Glomerular visceral epithelial cell (primary cell): Measurements from ENCODE around the gene HABP2.

Experiments
- DNase-seq: peaks from one replicate; pipeline ENCODE4 v3.0.0-alpha.2; 2016; ENCODE audit errors: extremely low spot score

HABP2 gene

DNA sequence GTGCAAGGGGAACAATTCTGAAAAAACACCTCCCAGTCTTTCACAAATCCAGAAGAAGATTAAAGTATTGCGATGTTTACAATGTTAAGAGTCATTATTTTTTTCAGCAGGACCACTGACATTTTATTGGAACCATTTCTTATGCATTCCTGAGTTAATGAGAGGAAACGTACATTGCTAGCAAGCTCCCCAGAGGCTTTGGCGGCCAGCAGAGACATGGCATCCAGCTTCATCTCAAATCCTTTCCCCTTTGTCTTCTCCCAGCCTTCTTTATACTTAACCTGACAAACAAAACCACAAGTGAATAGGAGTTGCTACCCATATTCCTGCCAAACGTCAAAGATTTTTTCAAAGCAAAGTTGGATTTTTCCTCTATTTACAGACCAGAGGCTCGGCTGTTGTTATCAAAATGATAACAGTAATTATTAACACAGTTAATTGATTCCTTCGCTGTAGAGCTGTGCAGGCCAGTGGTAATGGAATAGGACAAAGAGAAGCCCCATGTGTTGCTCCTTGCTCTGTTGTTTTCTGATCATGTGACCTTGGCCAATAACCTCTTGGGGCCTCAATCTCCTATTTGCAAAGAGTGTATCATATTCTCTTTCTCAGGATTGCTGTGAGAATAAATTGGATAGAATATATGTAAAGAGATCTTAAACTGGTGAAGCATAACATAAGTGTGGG lies 79.0 kb downstream of the HABP2 start:
- DNase-seq = no peak
